Activated CD4-positive, alpha-beta memory T cell treated with anti-CD3 and anti-CD28 coated beads for 36 hours (primary cell): ENCODE results near the gene PGAM2. TPM values are rescaled to one million over a fixed set of nuclear protein-coding genes. Genes with fewer than 3 reads are reported as not detected.

Source experiments
- CTCF ChIA-PET: fragments of 350-600 bp; sonication (Branson Sonifier 250); formaldehyde crosslinking; loops from one replicate; lab custom pipeline; 2021; ENCODE audit warnings: antibody characterized with exemption, inconsistent platforms; lab: Charles Lee
- POLR2A ChIA-PET: fragments of 350-600 bp; sonication (Branson Sonifier 250); formaldehyde crosslinking; loops from one replicate; lab custom pipeline; 2021; ENCODE audit warnings: antibody characterized with exemption; lab: Charles Lee
- DNase-seq: peaks from one replicate; pipeline ENCODE4 v3.0.0-alpha.2; 2020
- H3K27ac Mint-ChIP-seq: one replicate; pipeline ENCODE4 v1.8.0; 2021; ENCODE audit warnings: mixed read lengths
- H3K27me3 Mint-ChIP-seq: one replicate; pipeline ENCODE4 v1.8.0; 2021; ENCODE audit warnings: mixed read lengths
- H3K36me3 Mint-ChIP-seq: one replicate; pipeline ENCODE4 v1.8.0; 2021; ENCODE audit warnings: mixed read lengths
- H3K4me1 Mint-ChIP-seq: one replicate; pipeline ENCODE4 v1.8.0; 2021; ENCODE audit warnings: low read depth, mixed read lengths
- H3K4me3 Mint-ChIP-seq: one replicate; pipeline ENCODE4 v1.8.0; 2021; ENCODE audit warnings: mild to moderate bottlenecking, mixed read lengths
- H3K9me3 Mint-ChIP-seq: one replicate; pipeline ENCODE4 v1.8.0; 2021; ENCODE audit warnings: mixed read lengths
- intact Hi-C: fragments of 100-400 bp; cut with micrococcal nuclease; formaldehyde crosslinking; loops from one replicate; pipeline ENCODE4 v1.15.1; 2023
- total RNA-seq, 2 experiments: library from RNA; stranded (reverse); gene quantifications; one replicate each; pipeline ENCODE4 v1.2.3, GENCODE V29; 2021

The PGAM2 gene
- total RNA-seq: under 1 TPM; 0.26 to 0.27 TPM

- Mint-ChIP-seq H3K27me3 (no peaks in the 10 kb centered on the region), H3K9me3 (no peaks in the 10 kb centered on the region), H3K27ac (peak within 1 kb of the TSS; percentile 44), H3K4me1 (peaks cover 33% of the 10 kb centered on the region), H3K4me3 (no peak within 1 kb of the TSS), H3K36me3 (no peaks in the 10 kb centered on the region)
- intact Hi-C loops: no loop called here
- ChIA-PET CTCF (no interaction called here), POLR2A (no interaction called here)
- DNase-seq: peak; percentile 37
Measured at GRCh38 chr7:44065431-44066110, at the start of gene PGAM2. PGAM2 (minus strand) TSS chr7:44065567; CDS start chr7:44065529, 38 bp downstream.

DNA sequence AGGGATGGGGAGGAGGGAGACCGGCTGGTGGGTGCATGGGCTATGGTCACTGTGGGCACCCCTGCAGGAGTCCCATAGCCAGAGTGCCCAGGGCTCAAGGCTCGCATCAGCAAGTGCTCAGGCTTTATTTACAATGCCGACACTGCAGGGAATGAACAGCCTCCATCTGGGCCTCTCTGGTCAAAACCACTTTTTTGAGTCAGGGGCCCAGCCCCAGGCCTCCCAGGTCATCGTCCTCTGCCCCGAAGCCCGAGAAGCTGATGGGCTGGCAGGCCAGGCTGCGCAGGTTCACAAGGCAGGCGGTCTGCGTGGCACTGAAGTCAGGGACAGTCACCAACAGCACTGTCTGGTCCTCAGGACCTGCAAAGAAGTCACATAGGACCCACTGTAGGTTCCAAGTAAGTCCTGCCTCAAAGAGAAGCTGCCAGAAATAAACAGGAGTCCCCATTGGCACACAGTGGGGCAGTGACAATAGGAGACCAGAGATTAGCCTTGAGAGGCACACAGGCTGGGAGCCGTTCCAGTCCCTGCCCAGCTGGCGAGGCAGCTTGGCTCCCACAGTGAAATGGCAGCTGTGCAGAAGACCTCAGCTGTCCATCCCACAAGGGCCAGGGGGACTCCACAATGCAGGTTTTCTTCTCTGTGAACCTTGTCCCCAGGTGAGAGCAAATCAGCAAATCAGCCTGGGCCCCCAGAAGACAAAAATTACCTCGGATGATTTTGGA lies 49.4 kb upstream of the PGAM2 start:
- Mint-ChIP-seq H3K9me3 (no peaks in the 10 kb centered on the region), H3K27ac (no peak overlapping the region), H3K36me3 (peaks cover 20% of the 10 kb centered on the region), H3K4me3 (no peak overlapping the region), H3K4me1 (peaks cover 6% of the 10 kb centered on the region), H3K27me3 (no peaks in the 10 kb centered on the region)
- ChIA-PET CTCF (no interaction called here), POLR2A (no interaction called here)
- intact Hi-C loops: no loop called here
- no peak for DNase-seq

DNA sequence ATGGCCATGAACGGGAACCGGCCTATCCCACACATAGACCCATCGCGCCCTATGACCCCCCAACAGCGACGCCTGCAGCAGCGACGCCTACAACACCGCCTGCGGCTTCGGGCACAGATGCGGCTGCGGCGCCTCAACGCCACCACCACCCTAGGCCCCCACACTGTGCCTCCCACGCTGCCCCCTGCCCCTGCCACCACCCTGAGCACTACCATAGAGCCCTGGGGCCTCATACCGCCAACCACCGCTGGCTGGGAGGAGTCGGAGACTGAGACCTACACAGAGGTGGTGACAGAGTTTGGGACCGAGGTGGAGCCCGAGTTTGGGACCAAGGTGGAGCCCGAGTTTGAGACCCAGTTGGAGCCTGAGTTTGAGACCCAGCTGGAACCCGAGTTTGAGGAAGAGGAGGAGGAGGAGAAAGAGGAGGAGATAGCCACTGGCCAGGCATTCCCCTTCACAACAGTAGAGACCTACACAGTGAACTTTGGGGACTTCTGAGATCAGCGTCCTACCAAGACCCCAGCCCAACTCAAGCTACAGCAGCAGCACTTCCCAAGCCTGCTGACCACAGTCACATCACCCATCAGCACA lies 48.5 kb upstream of the PGAM2 start:
- POLR2A ChIA-PET: no interaction called here
- Mint-ChIP-seq H3K27ac (no peak overlapping the region), H3K9me3 (no peaks in the 10 kb centered on the region), H3K27me3 (no peaks in the 10 kb centered on the region), H3K4me3 (no peak overlapping the region), H3K4me1 (no peaks in the 10 kb centered on the region), H3K36me3 (peaks cover 17% of the 10 kb centered on the region)
- CTCF ChIA-PET: no interaction called here
- DNase-seq: no peak
- intact Hi-C loops: no loop called here

- POLR2A ChIA-PET: no interaction called here
- Mint-ChIP-seq H3K4me1 (no peaks in the 10 kb centered on the region), H3K27me3 (no peaks in the 10 kb centered on the region), H3K36me3 (peaks cover 16% of the 10 kb centered on the region), H3K4me3 (no peak overlapping the region), H3K27ac (no peak overlapping the region), H3K9me3 (no peaks in the 10 kb centered on the region)
- DNase-seq: no peak
- intact Hi-C loops: no loop called here
- CTCF ChIA-PET: no interaction called here
Measured at GRCh38 chr7:44112997-44113763, 47.8 kb upstream of the PGAM2 start.

DNA sequence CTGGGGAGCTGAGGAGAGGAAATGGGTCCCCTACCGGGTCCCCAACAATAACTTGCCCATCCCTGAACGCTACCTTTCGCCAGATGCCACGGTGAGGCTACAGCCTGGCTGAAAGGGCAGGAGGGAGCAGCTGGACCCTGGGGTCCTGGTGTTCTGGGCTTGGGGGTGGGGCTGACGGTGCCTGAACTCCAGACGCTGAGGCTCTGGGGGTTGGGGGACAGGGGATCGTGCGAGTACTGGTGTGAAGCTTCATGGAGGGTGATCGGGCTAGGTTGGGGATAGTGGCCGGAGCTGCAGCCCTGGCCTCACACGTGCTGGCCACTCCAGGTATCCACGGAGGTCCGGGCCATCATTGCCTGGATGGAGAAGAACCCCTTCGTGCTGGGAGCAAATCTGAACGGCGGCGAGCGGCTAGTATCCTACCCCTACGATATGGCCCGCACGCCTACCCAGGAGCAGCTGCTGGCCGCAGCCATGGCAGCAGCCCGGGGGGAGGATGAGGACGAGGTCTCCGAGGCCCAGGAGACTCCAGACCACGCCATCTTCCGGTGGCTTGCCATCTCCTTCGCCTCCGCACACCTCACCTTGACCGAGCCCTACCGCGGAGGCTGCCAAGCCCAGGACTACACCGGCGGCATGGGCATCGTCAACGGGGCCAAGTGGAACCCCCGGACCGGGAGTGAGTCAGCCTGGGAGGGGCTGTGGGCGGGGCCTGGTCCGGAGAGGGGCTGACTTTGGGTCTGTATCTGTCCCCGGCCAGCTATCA lies 47.0 kb upstream of the PGAM2 start:
- POLR2A ChIA-PET: interaction anchor here (1.0 to 1.1 kb wide), 2 partner anchors 11 to 45 kb away, joined by 3 to 4 read pairs; partner anchors contain the start of gene POLD2
- DNase-seq: no peak
- Mint-ChIP-seq H3K9me3 (no peaks in the 10 kb centered on the region), H3K4me3 (no peak overlapping the region), H3K27me3 (no peaks in the 10 kb centered on the region), H3K4me1 (no peaks in the 10 kb centered on the region), H3K27ac (no peak overlapping the region), H3K36me3 (peaks cover 10% of the 10 kb centered on the region)
- CTCF ChIA-PET: no interaction called here
- intact Hi-C loops: no loop called here

DNA sequence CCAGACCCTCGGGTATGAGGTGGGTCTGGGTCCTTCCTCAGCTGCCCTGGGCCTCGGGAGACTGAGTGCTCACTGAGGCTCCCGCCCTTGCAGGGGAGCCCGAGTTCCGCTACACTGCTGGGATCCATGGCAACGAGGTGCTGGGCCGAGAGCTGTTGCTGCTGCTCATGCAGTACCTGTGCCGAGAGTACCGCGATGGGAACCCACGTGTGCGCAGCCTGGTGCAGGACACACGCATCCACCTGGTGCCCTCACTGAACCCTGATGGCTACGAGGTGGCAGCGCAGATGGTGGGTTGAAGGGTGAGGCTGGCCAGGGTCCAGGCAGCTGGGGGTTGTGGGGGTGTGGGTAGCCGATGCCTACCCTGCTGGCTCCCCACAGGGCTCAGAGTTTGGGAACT lies 46.4 kb upstream of the PGAM2 start:
- intact Hi-C loops: no loop called here
- POLR2A ChIA-PET: interaction anchor here (0.8 to 1.1 kb wide), 3 partner anchors 12 to 67 kb away, joined by 3 to 4 read pairs (median 4); partner anchors contain the start of genes DBNL and POLD2
- Mint-ChIP-seq H3K9me3 (no peaks in the 10 kb centered on the region), H3K4me1 (no peaks in the 10 kb centered on the region), H3K36me3 (peaks cover 9% of the 10 kb centered on the region), H3K4me3 (no peak overlapping the region), H3K27ac (no peak overlapping the region), H3K27me3 (no peaks in the 10 kb centered on the region)
- no peak for DNase-seq
- CTCF ChIA-PET: no interaction called here

- H3K4me3 Mint-ChIP-seq: no peak overlapping the region
- intact Hi-C loops: no loop called here
- H3K9me3 Mint-ChIP-seq: no peaks in the 10 kb centered on the region
- H3K27ac Mint-ChIP-seq: no peak overlapping the region
- no peak for DNase-seq
- H3K36me3 Mint-ChIP-seq: peaks cover 9% of the 10 kb centered on the region
- ChIA-PET CTCF (no interaction called here), POLR2A (interaction anchor here (0.7 to 1.1 kb wide), 5 partner anchors 9 to 66 kb away, joined by 3 to 4 read pairs (median 3); partner anchors contain the start of genes DBNL and POLD2)
- H3K27me3 Mint-ChIP-seq: peaks cover under 1% of the 10 kb centered on the region
- H3K4me1 Mint-ChIP-seq: no peaks in the 10 kb centered on the region
Measured at GRCh38 chr7:44110719-44111635, 45.6 kb upstream of the PGAM2 start.

DNA sequence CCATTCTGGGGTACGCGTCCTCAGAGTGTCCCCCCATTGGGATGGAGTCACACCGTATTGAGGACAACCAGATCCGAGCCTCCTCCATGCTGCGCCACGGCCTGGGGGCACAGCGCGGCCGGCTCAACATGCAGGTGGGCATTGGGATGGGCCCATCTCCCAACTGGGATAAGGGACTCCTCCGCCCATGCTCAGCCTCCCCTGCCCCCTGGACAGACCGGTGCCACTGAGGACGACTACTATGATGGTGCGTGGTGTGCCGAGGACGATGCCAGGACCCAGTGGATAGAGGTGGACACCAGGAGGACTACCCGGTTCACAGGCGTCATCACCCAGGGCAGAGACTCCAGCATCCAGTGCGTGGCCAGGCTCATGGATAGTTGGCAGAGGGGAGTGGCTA lies 44.6 kb upstream of the PGAM2 start:
- Mint-ChIP-seq H3K4me3 (no peak overlapping the region), H3K27me3 (peaks cover 9% of the 10 kb centered on the region), H3K4me1 (peaks cover 3% of the 10 kb centered on the region), H3K9me3 (no peaks in the 10 kb centered on the region), H3K27ac (no peak overlapping the region), H3K36me3 (peaks cover 9% of the 10 kb centered on the region)
- DNase-seq: no peak
- CTCF ChIA-PET: no interaction called here
- intact Hi-C loops: no loop called here
- POLR2A ChIA-PET: interaction anchor here (0.7 to 0.9 kb wide), 2 partner anchors 10 to 13 kb away, joined by 3 read pairs; no protein-coding TSS in a partner anchor

- ChIA-PET POLR2A (no interaction called here), CTCF (no interaction called here)
- intact Hi-C loops: no loop called here
- Mint-ChIP-seq H3K4me3 (no peak overlapping the region), H3K9me3 (no peaks in the 10 kb centered on the region), H3K27ac (no peak overlapping the region), H3K27me3 (peaks cover 9% of the 10 kb centered on the region), H3K36me3 (peaks cover 6% of the 10 kb centered on the region), H3K4me1 (peaks cover 6% of the 10 kb centered on the region)
- no peak for DNase-seq
Measured at GRCh38 chr7:44108768-44109750, 43.7 kb upstream of the PGAM2 start.
